HEK293 (cell line): ENCODE data around the gene TNPO3.

Source experiments
- CTCF ChIA-PET: fragments of 350-600 bp; formaldehyde crosslinking; extraction: SDS; loops from one replicate; lab custom pipeline; 2021; ENCODE audit warnings: antibody characterized with exemption; lab: Yijun Ruan, JAX
- POLR2A ChIA-PET: fragments of 300-600 bp; formaldehyde crosslinking; extraction: SDS; loops from one replicate; lab custom pipeline; 2020; ENCODE audit warnings: antibody characterized with exemption, inconsistent platforms; lab: Yijun Ruan, JAX
- H3K27ac ChIP-seq: fragments of 200-500 bp; sonication (Bioruptor generic); 2 replicates; pipeline ENCODE4 v1.5.1; 2014; ENCODE audit warnings: low read depth, low read length, control low read depth, inconsistent platforms; ENCODE audit errors: extremely low read depth
- H3K36me3 ChIP-seq, 2 experiments: fragments of 200-500 bp in 1 of 2; sonication (Bioruptor generic) in 1 of 2; 1 replicate in 1 of 2; 2 replicates in 1 of 2; pipeline ENCODE4 v1.5.1; 2014 to 2017; ENCODE audit warnings: inconsistent platforms in 2 of 2, low read length in 2 of 2; ENCODE audit not compliant: control insufficient read depth in 2 of 2, insufficient read depth in 1 of 2
- H3K4me1 ChIP-seq: fragments of 200-500 bp; sonication (Bioruptor generic); 2 replicates; pipeline ENCODE4 v1.5.1; 2014; ENCODE audit warnings: mild to moderate bottlenecking, low read length, inconsistent platforms; ENCODE audit not compliant: control insufficient read depth, insufficient read depth
- H3K4me3 ChIP-seq: 2 replicates; pipeline ENCODE4 v1.5.1; 2011; ENCODE audit warnings: low read depth, mild to moderate bottlenecking, control low read depth, low read length, moderate library complexity
- H3K9me3 ChIP-seq: fragments of 200-500 bp; sonication (Bioruptor generic); 2 replicates; pipeline ENCODE4 v1.5.1; 2014; ENCODE audit warnings: low read depth, low read length, inconsistent platforms; ENCODE audit not compliant: control insufficient read depth, insufficient read depth
- ATF2 ChIP-seq: fragments of 450-650 bp; formaldehyde crosslinking; IDR thresholded peaks from 2 replicates; pipeline ENCODE4 v1.5.1; 2016; ENCODE audit warnings: missing biosample characterization, missing genetic modification characterization, low read depth
- INSM2 ChIP-seq: fragments of 450-650 bp; formaldehyde crosslinking; IDR thresholded peaks from 2 replicates; pipeline ENCODE4 v1.5.1; 2016; ENCODE audit warnings: missing biosample characterization, missing genetic modification characterization
- KLF1 ChIP-seq: fragments of 450-650 bp; formaldehyde crosslinking; IDR thresholded peaks from 2 replicates; pipeline ENCODE4 v1.5.1; 2016; ENCODE audit warnings: missing biosample characterization, missing genetic modification characterization
- KLF10 ChIP-seq: fragments of 450-650 bp; IDR thresholded peaks from 2 replicates; pipeline ENCODE4 v1.5.1; 2018; ENCODE audit warnings: missing biosample characterization, mild to moderate bottlenecking, missing genetic modification characterization
- KLF7 ChIP-seq: fragments of 450-650 bp; formaldehyde crosslinking; IDR thresholded peaks from 2 replicates; pipeline ENCODE4 v1.5.1; 2016; ENCODE audit warnings: missing biosample characterization, missing genetic modification characterization, borderline replicate concordance
- OVOL3 ChIP-seq: fragments of 450-650 bp; formaldehyde crosslinking; IDR thresholded peaks from 2 replicates; pipeline ENCODE4 v1.5.1; 2016; ENCODE audit warnings: missing biosample characterization, missing genetic modification characterization
- PRDM1 ChIP-seq: fragments of 450-650 bp; formaldehyde crosslinking; IDR thresholded peaks from 2 replicates; pipeline ENCODE4; 2016; ENCODE audit warnings: missing biosample characterization, missing genetic modification characterization
- SCRT2 ChIP-seq: fragments of 450-650 bp; formaldehyde crosslinking; IDR thresholded peaks from 2 replicates; pipeline ENCODE4 v1.5.1; 2016; ENCODE audit warnings: missing biosample characterization, missing genetic modification characterization
- SETDB1 ChIP-seq: IDR thresholded peaks from one replicate; pipeline ENCODE4 v1.6.1; 2017; ENCODE audit warnings: mild to moderate bottlenecking, low read length, moderate library complexity, mixed read lengths; ENCODE audit not compliant: insufficient read length
- SP2 ChIP-seq: fragments of 450-650 bp; formaldehyde crosslinking; IDR thresholded peaks from 2 replicates; pipeline ENCODE4 v1.5.1; 2016; ENCODE audit warnings: missing biosample characterization, missing genetic modification characterization
- SP3 ChIP-seq: fragments of 450-650 bp; formaldehyde crosslinking; IDR thresholded peaks from 2 replicates; pipeline ENCODE4 v1.5.1; 2016; ENCODE audit warnings: missing biosample characterization, missing genetic modification characterization
- ZBTB21 ChIP-seq: fragments of 450-650 bp; formaldehyde crosslinking; IDR thresholded peaks from 2 replicates; pipeline ENCODE4 v1.5.1; 2017; ENCODE audit warnings: missing biosample characterization, missing genetic modification characterization
- ZBTB48 ChIP-seq: fragments of 450-650 bp; formaldehyde crosslinking; IDR thresholded peaks from 2 replicates; pipeline ENCODE4 v1.5.1; 2016; ENCODE audit warnings: missing biosample characterization, missing genetic modification characterization
- ZNF223 ChIP-seq: fragments of 450-650 bp; formaldehyde crosslinking; IDR thresholded peaks from 2 replicates; pipeline ENCODE4 v1.5.1; 2016; ENCODE audit warnings: missing biosample characterization, missing genetic modification characterization
- ZNF248 ChIP-seq: fragments of 450-650 bp; formaldehyde crosslinking; IDR thresholded peaks from 2 replicates; pipeline ENCODE4 v1.5.1; 2017; ENCODE audit warnings: missing biosample characterization, missing genetic modification characterization
- ZNF302 ChIP-seq: fragments of 450-650 bp; formaldehyde crosslinking; IDR thresholded peaks from 2 replicates; pipeline ENCODE4 v1.5.1; 2016; ENCODE audit warnings: missing biosample characterization, missing genetic modification characterization, low read depth
- ZNF341 ChIP-seq: fragments of 450-650 bp; formaldehyde crosslinking; IDR thresholded peaks from 2 replicates; pipeline ENCODE4; 2016; ENCODE audit warnings: low read depth, missing biosample characterization, missing genetic modification characterization
- ZNF350 ChIP-seq: fragments of 450-650 bp; formaldehyde crosslinking; IDR thresholded peaks from 2 replicates; pipeline ENCODE4 v1.5.0; 2017; ENCODE audit warnings: missing biosample characterization, mild to moderate bottlenecking, missing genetic modification characterization
- ZNF354C ChIP-seq: fragments of 450-650 bp; formaldehyde crosslinking; IDR thresholded peaks from 2 replicates; pipeline ENCODE4 v1.5.1; 2016; ENCODE audit warnings: missing biosample characterization, missing genetic modification characterization, low read depth, borderline replicate concordance
- ZNF404 ChIP-seq: fragments of 450-650 bp; formaldehyde crosslinking; IDR thresholded peaks from 2 replicates; pipeline ENCODE4 v1.5.1; 2017; ENCODE audit warnings: missing biosample characterization, missing genetic modification characterization
- ZNF433 ChIP-seq: fragments of 450-650 bp; formaldehyde crosslinking; IDR thresholded peaks from 2 replicates; pipeline ENCODE4 v1.5.1; 2016; ENCODE audit warnings: missing biosample characterization, missing genetic modification characterization, low read depth
- ZNF518A ChIP-seq: fragments of 450-650 bp; formaldehyde crosslinking; conservative IDR thresholded peaks from 2 replicates; pipeline ENCODE4 v1.5.1; 2016; ENCODE audit warnings: low read depth, missing biosample characterization, missing genetic modification characterization
- ZNF600 ChIP-seq: fragments of 450-650 bp; formaldehyde crosslinking; IDR thresholded peaks from 2 replicates; pipeline ENCODE4 v1.5.1; 2016; ENCODE audit warnings: missing biosample characterization, missing genetic modification characterization
- ZNF624 ChIP-seq: fragments of 450-650 bp; formaldehyde crosslinking; IDR thresholded peaks from 2 replicates; pipeline ENCODE4 v1.5.1; 2017; ENCODE audit warnings: missing biosample characterization, missing genetic modification characterization

The TNPO3 gene

GRCh38 chr7:128928159-128928813 is 126.6 kb downstream of the TNPO3 start:
- no peaks in the 10 kb centered on the region for H3K36me3 ChIP-seq
- H3K9me3 ChIP-seq, result no peaks in the 10 kb centered on the region
- TF ChIP-seq PRDM1 (tag by site-specific recombination), result no peak
- no peak for TF ChIP-seq ZNF404 (tag by site-specific recombination)
- TF ChIP-seq ZNF354C (tag by site-specific recombination), result no peak
- TF ChIP-seq ZNF223 (tag by site-specific recombination), result no peak
- TF ChIP-seq ZNF600 (tag by site-specific recombination), result no peak
- TF ChIP-seq ZBTB48 (tag by site-specific recombination), result no peak
- no peak for TF ChIP-seq KLF1
- no peak for TF ChIP-seq KLF10 (tag by site-specific recombination)
- TF ChIP-seq ATF2 (tag by site-specific recombination), result no peak
- no peak for TF ChIP-seq SP2
- TF ChIP-seq ZNF624, result no peak
- TF ChIP-seq ZNF433 (tag by site-specific recombination), result no peak
- no peak for TF ChIP-seq ZBTB21 (tag by site-specific recombination)
- TF ChIP-seq ZNF248 (tag by site-specific recombination), result no peak
- TF ChIP-seq ZNF302, result no peak
- no peak for TF ChIP-seq KLF7 (tag by site-specific recombination)
- POLR2A ChIA-PET, result no interaction called here
- CTCF ChIA-PET, result interaction anchor here (1.2 kb wide), 1 partner anchor 164 kb away, joined by 3 read pairs; no protein-coding TSS in a partner anchor
- no peak overlapping the region for H3K27ac ChIP-seq
- H3K4me1 ChIP-seq, result no peaks in the 10 kb centered on the region
- no peak overlapping the region for H3K4me3 ChIP-seq

- no peak overlapping the region for H3K27ac ChIP-seq
- H3K4me1 ChIP-seq, result no peaks in the 10 kb centered on the region
- POLR2A ChIA-PET, result interaction anchor here (0.7 kb wide), 1 partner anchor 104 kb away, joined by 5 read pairs; no protein-coding TSS in a partner anchor
- H3K36me3 ChIP-seq, result no peaks in the 10 kb centered on the region
- no peaks in the 10 kb centered on the region for H3K9me3 ChIP-seq
- no peak overlapping the region for H3K4me3 ChIP-seq
- CTCF ChIA-PET, result no interaction called here
- TF ChIP-seq ZNF350 (tag by site-specific recombination) (no peak), INSM2 (tag by site-specific recombination) (no peak), ZNF518A (tag by site-specific recombination) (no peak), ZNF302 (no peak), ATF2 (tag by site-specific recombination) (no peak), SETDB1 (no peak), SP3 (no peak), SCRT2 (tag by site-specific recombination) (no peak), ZNF404 (tag by site-specific recombination) (no peak), ZNF341 (tag by site-specific recombination) (no peak), OVOL3 (tag by site-specific recombination) (no peak)
Observed at GRCh38 chr7:128924707-128925588, 130.0 kb downstream of the TNPO3 start.
